ENCODE measurements around the gene IKZF3.

DNA sequence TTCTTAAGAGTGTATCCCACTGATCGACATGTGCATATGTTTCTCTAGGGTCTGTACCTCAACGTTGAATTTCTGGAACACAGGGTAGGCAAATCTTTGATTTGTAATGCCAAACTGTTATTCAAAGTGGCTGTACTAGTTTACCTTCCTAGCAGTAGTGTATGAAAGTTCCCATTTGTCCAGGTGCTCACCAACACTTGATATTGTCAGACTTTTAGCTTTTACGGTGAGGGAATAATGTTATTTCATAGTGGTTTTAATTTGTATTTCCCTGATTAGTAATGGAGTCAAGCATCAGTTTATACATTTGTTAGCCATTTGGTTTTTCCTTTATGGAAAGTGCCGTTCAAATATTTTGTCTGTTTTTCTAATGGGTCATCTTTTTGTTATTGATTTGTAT, 34.0 kb upstream of the IKZF3 start:
- TF ChIP-seq, protein P1, sequence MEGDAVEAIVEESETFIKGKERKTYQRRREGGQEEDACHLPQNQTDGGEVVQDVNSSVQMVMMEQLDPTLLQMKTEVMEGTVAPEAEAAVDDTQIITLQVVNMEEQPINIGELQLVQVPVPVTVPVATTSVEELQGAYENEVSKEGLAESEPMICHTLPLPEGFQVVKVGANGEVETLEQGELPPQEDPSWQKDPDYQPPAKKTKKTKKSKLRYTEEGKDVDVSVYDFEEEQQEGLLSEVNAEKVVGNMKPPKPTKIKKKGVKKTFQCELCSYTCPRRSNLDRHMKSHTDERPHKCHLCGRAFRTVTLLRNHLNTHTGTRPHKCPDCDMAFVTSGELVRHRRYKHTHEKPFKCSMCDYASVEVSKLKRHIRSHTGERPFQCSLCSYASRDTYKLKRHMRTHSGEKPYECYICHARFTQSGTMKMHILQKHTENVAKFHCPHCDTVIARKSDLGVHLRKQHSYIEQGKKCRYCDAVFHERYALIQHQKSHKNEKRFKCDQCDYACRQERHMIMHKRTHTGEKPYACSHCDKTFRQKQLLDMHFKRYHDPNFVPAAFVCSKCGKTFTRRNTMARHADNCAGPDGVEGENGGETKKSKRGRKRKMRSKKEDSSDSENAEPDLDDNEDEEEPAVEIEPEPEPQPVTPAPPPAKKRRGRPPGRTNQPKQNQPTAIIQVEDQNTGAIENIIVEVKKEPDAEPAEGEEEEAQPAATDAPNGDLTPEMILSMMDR (IDR thresholded peaks at IDR 0.05): no peak
- TF ChIP-seq POLR2A (IDR thresholded peaks at IDR 0.05): no peak
